HCT116 (cell line): ENCODE results near the gene SPP2. TPM values are rescaled to one million over a fixed set of nuclear protein-coding genes. Genes with fewer than 3 reads are reported as not detected.

Experiments used
- ATAC-seq: fragments of 200-7000 bp; cut with Tn5 transposase; 2 replicates; pipeline ENCODE4 v1.9.1; 2020; ENCODE audit warnings: mild to moderate bottlenecking, moderate library complexity
- BruUV-seq: library from RNA; stranded (reverse); fragments of 400-500 nt; replicated peaks from 2 replicates; lab custom pipeline; 2021; lab: Mats Ljungman, UMichigan
- CTCF ChIA-PET: fragments of 300-600 bp; sonication (Branson Sonifier 250); formaldehyde crosslinking; loops from one replicate; lab custom pipeline; 2021; ENCODE audit warnings: antibody characterized with exemption; lab: Charles Lee
- POLR2A ChIA-PET: fragments of 300-600, 350-600 bp; sonication (Branson Sonifier 250); formaldehyde crosslinking; loops from one replicate; lab custom pipeline; 2021; ENCODE audit warnings: antibody characterized with exemption; lab: Charles Lee
- RAD21 ChIA-PET, 2 experiments: fragments of 300-600 bp; sonication (Branson Sonifier 250); formaldehyde crosslinking; loops; one replicate each; lab custom pipeline; 2023; ENCODE audit warnings: low total read pairs in 2 of 2; ENCODE audit not compliant: uncharacterized antibody in 2 of 2, unreplicated experiment in 2 of 2, low non-redundant PET in 1 of 2; lab: Charles Lee
- DNase-seq: peaks from one replicate; pipeline ENCODE4 v3.0.0-alpha.2; 2010; ENCODE audit warnings: low read depth, low spot score
- H2AFZ ChIP-seq: fragments of 200-600 bp; shearing (Covaris generic), sonication (generic); 2 replicates; pipeline ENCODE4 v1.6.1; 2017; ENCODE audit warnings: low read depth, mixed run types, mixed read lengths, antibody characterized with exemption, low read length; ENCODE audit not compliant: poor library complexity, severe bottlenecking
- H3K27ac ChIP-seq: 2 replicates; pipeline ENCODE4 v1.5.1; 2012; ENCODE audit warnings: low read depth, low read length
- H3K27me3 ChIP-seq: fragments of 200-600 bp; sonication (generic); 2 replicates; pipeline ENCODE4 v1.6.1; 2016; ENCODE audit warnings: mixed run types, low read length, mixed read lengths; ENCODE audit not compliant: insufficient read depth
- H3K36me3 ChIP-seq, 2 experiments: fragments of 200-500 bp in 1 of 2; fragments of 200-600 bp in 1 of 2; sonication (Bioruptor generic) in 1 of 2; sonication (generic) in 1 of 2; 2 replicates each; pipeline versions ENCODE4 v1.5.1 to v1.6.1; 2014 to 2016; ENCODE audit warnings: low read length in 2 of 2, inconsistent platforms in 1 of 2, mixed read lengths in 1 of 2, mixed run types in 1 of 2; ENCODE audit not compliant: insufficient read depth in 2 of 2, control insufficient read depth in 1 of 2
- H3K4me1 ChIP-seq, 2 experiments: fragments of 200-600 bp in 1 of 2; sonication (generic) in 1 of 2; 2 replicates each; pipeline versions ENCODE4 v1.5.1 to v1.6.1; 2012 to 2017; ENCODE audit warnings: low read length in 2 of 2, inconsistent platforms in 1 of 2, mild to moderate bottlenecking in 1 of 2, mixed read lengths in 1 of 2, mixed run types in 1 of 2, moderate library complexity in 1 of 2; ENCODE audit not compliant: insufficient read depth in 2 of 2, control insufficient read depth in 1 of 2
- H3K4me2 ChIP-seq: fragments of 200-600 bp; sonication (generic); 2 replicates; pipeline ENCODE4 v1.6.1; 2017; ENCODE audit warnings: mixed run types, low read length, mixed read lengths
- H3K4me3 ChIP-seq, 2 experiments: fragments of 200-600 bp in 1 of 2; sonication (generic) in 1 of 2; replicated peaks in 1 of 2; 2 replicates each; pipeline ENCODE4 v1.5.1; 2011 to 2016; ENCODE audit warnings: low read length in 2 of 2, control low read depth in 1 of 2, low read depth in 1 of 2, mild to moderate bottlenecking in 1 of 2, mixed read lengths in 1 of 2, mixed run types in 1 of 2
- H3K79me2 ChIP-seq: fragments of 200-600 bp; sonication (generic); 2 replicates; pipeline ENCODE4 v1.6.1; 2017; ENCODE audit warnings: mild to moderate bottlenecking, mixed run types, low read length, moderate library complexity, mixed read lengths; ENCODE audit not compliant: insufficient read depth
- H3K9ac ChIP-seq: fragments of 200-600 bp; sonication (generic); 2 replicates; pipeline ENCODE4 v1.6.1; 2016; ENCODE audit warnings: low read length, mixed read lengths
- H3K9me2 ChIP-seq: fragments of 200-600 bp; sonication (generic), shearing (Covaris generic); 2 replicates; pipeline ENCODE4 v1.6.1; 2017; ENCODE audit warnings: mixed run types, mild to moderate bottlenecking, moderate library complexity; ENCODE audit not compliant: insufficient read depth
- H3K9me3 ChIP-seq, 2 experiments: fragments of 200-500 bp in 1 of 2; fragments of 200-600 bp in 1 of 2; sonication (Bioruptor generic) in 1 of 2; sonication (generic) in 1 of 2; 2 replicates each; pipeline ENCODE4 v1.6.1; 2014 to 2017; ENCODE audit warnings: low read length in 2 of 2, mixed read lengths in 2 of 2, inconsistent platforms in 1 of 2, low read depth in 1 of 2, mild to moderate bottlenecking in 1 of 2, mixed run types in 1 of 2, moderate library complexity in 1 of 2; ENCODE audit not compliant: control insufficient read depth in 1 of 2, insufficient read depth in 1 of 2
- H4K20me1 ChIP-seq: fragments of 200-600 bp; sonication (generic), shearing (Covaris generic); 2 replicates; pipeline ENCODE4 v1.6.1; 2017; ENCODE audit warnings: mixed run types, mild to moderate bottlenecking, moderate library complexity; ENCODE audit not compliant: insufficient read depth
- CBX3 ChIP-seq: IDR thresholded peaks from 2 replicates; pipeline ENCODE4 v1.6.1; 2012; ENCODE audit warnings: low read depth
- CEBPB ChIP-seq: IDR thresholded peaks from 2 replicates; pipeline ENCODE4 v1.6.1; 2012; ENCODE audit warnings: low read depth
- ELF1 ChIP-seq: IDR thresholded peaks from 2 replicates; pipeline ENCODE4 v1.6.1; 2012; ENCODE audit warnings: low read depth, borderline replicate concordance
- EZH2 ChIP-seq: fragments of 200-600 bp; sonication (generic); IDR thresholded peaks from 2 replicates; pipeline ENCODE4 v1.6.1; 2017; ENCODE audit warnings: antibody characterized with exemption, mixed run types
- EZH2phosphoT487 ChIP-seq: fragments of 200-600 bp; IDR thresholded peaks from 2 replicates; pipeline ENCODE4 v1.6.1; 2018; ENCODE audit warnings: antibody characterized with exemption, borderline replicate concordance
- FOSL1 ChIP-seq: IDR thresholded peaks from 2 replicates; pipeline ENCODE4 v1.6.1; 2012; ENCODE audit warnings: low read depth
- JUND ChIP-seq: IDR thresholded peaks from 2 replicates; pipeline ENCODE4 v1.6.1; 2012
- POLR2AphosphoS5 ChIP-seq: IDR thresholded peaks from 2 replicates; pipeline ENCODE4 v1.6.1; 2011; ENCODE audit warnings: mild to moderate bottlenecking, low read depth, low read length, moderate library complexity
- RAD21 ChIP-seq: IDR thresholded peaks from 2 replicates; pipeline ENCODE4 v1.6.1; 2012; ENCODE audit warnings: low read depth, mild to moderate bottlenecking
- SIN3A ChIP-seq: IDR thresholded peaks from 2 replicates; pipeline ENCODE4 v1.6.1; 2012; ENCODE audit warnings: low read depth
- SP1 ChIP-seq: IDR thresholded peaks from 2 replicates; pipeline ENCODE4 v1.6.1; 2012; ENCODE audit warnings: low read depth
- YY1 ChIP-seq: IDR thresholded peaks from 2 replicates; pipeline ENCODE4 v1.6.1; 2011; ENCODE audit warnings: low read length, low read depth, moderate library complexity, mild to moderate bottlenecking; ENCODE audit not compliant: insufficient replicate concordance; ENCODE audit errors: extremely low read depth
- ZFX ChIP-seq: fragments of 450-650 bp; IDR thresholded peaks from 2 replicates; pipeline ENCODE4 v1.6.1; 2017
- ZNF274 ChIP-seq: fragments of 200-500 bp; sonication (Bioruptor generic); IDR thresholded peaks from 2 replicates; pipeline ENCODE4 v1.6.1; 2014; ENCODE audit warnings: mild to moderate bottlenecking, low read depth, low read length, inconsistent platforms
- intact Hi-C: fragments of 100-400 bp; cut with micrococcal nuclease; formaldehyde crosslinking; loops from 2 replicates; pipeline ENCODE4 v1.10.0; 2022
- total RNA-seq: library from RNA; stranded (reverse); gene quantifications from one replicate; pipeline ENCODE4 v1.2.1, GENCODE V29; 2021; ENCODE audit not compliant: unreplicated experiment
- TF ChIP-seq, protein P1 (sequence below): IDR thresholded peaks from 2 replicates; pipeline ENCODE4 v1.6.1; 2012
- TF ChIP-seq, protein P2 (sequence below): IDR thresholded peaks from 2 replicates; pipeline ENCODE4 v1.6.1; 2011; ENCODE audit warnings: mild to moderate bottlenecking, low read length, moderate library complexity; ENCODE audit not compliant: insufficient replicate concordance; ENCODE audit errors: extremely low read depth
- TF ChIP-seq, protein P3 (sequence below), 3 experiments: fragments of 200-600 bp in 1 of 3; sonication (generic) in 1 of 3; IDR thresholded peaks in 2 of 3; conservative IDR thresholded peaks in 1 of 3; 2 replicates each; pipeline ENCODE4 v1.5.1; 2012 to 2017; ENCODE audit warnings: low read depth in 2 of 3, low read length in 2 of 3, antibody characterized with exemption in 1 of 3, borderline replicate concordance in 1 of 3, control low read depth in 1 of 3, mild to moderate bottlenecking in 1 of 3, mixed read lengths in 1 of 3, mixed run types in 1 of 3, moderate library complexity in 1 of 3; ENCODE audit not compliant: insufficient read depth in 1 of 3

SPP2 gene
- total RNA-seq, 1 experiment from 2014 or later: not detected

DNA sequence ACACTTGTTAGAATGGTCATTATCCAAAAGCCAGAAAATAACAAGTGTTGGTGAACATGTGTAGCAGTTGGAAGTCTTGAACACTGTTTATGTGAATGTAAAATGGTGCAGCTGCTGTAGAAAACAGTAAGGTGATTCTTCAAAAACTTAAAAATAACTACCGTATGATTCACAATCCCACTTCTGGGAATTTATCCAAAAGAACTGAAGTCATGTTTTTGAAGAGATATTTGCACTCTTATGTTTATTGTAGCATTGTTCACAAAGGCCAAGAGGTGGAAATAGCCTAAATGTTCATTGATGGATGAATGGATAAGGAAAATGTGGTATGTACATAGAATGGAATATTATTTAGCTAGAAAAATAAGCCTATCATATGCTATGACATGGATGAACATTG, 6.3 kb upstream of the SPP2 start:
- H2AFZ ChIP-seq: peak overlapping the region; percentile 82
- H3K4me1 ChIP-seq: peaks cover 4 to 15% of the 10 kb centered on the region in 2 experiments; a peak in 3 of 4 replicates
- BruUV-seq: no TSS peak
- no peaks in the 10 kb centered on the region for H3K27me3 ChIP-seq
- no peak overlapping the region for H3K9ac ChIP-seq
- intact Hi-C loops: no loop called here
- POLR2A ChIA-PET: no interaction called here
- ATAC-seq: peak; percentile 64
- TF ChIP-seq SP1 (0 out of 2 replicates have a peak, but pooled peaks have one; percentile 28), CBX3 (peak; percentile 65), RAD21 (0 out of 2 replicates have a peak, but pooled peaks have one; percentile 11), EZH2 (no peak), CEBPB (peak; percentile 20; the same call in 1 of the 2 replicates), FOSL1 (peak; percentile 57; the same call in 1 of the 2 replicates), ELF1 (no peak), JUND (peak; percentile 59)
- TF ChIP-seq, protein P1, sequence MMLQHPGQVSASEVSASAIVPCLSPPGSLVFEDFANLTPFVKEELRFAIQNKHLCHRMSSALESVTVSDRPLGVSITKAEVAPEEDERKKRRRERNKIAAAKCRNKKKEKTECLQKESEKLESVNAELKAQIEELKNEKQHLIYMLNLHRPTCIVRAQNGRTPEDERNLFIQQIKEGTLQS: no peak
- TF ChIP-seq, all 23 proteins: peak for 6
- peak; percentile 18 for DNase-seq
- ChIA-PET CTCF (no interaction called here), RAD21 (no interaction called here)
- peak overlapping the region; percentile 51 for H3K4me2 ChIP-seq
- no peaks in the 10 kb centered on the region for H3K36me3 ChIP-seq
- H4K20me1 ChIP-seq: no peaks in the 10 kb centered on the region
- no peak overlapping the region for H3K4me3 ChIP-seq
- no peaks in the 10 kb centered on the region for H3K9me3 ChIP-seq
- H3K27ac ChIP-seq: no peak overlapping the region
- no peaks in the 10 kb centered on the region for H3K9me2 ChIP-seq
- no peaks in the 10 kb centered on the region for H3K79me2 ChIP-seq

DNA sequence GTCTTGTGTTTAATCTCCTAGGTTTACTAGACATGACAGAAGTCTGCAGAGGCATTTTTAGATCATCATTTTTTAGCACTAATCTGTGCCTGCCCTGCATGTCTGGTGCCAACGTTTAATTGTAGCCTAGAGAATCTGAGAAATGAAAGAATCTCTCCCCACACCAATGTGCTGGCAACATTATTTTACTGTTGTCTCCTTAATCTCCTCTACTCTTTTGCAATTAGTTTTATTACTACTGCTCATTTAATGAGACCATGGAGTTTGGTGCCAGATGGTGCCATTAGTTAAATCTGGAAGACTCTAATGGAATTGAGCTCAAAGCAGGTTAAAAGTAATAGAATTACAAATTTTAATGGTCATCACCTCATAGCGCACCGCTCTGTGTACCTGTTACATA, 4.0 kb upstream of the SPP2 start:
- no peak overlapping the region for H3K4me3 ChIP-seq
- CTCF ChIA-PET: no interaction called here
- H3K79me2 ChIP-seq: no peaks in the 10 kb centered on the region
- BruUV-seq: no TSS peak
- H3K9me3 ChIP-seq: no peaks in the 10 kb centered on the region
- H3K36me3 ChIP-seq: no peaks in the 10 kb centered on the region
- H2AFZ ChIP-seq: no peak overlapping the region
- peaks cover 4 to 15% of the 10 kb centered on the region in 2 experiments; a peak in 3 of 4 replicates for H3K4me1 ChIP-seq
- no peak overlapping the region for H3K4me2 ChIP-seq
- DNase-seq: no peak
- POLR2A ChIA-PET: no interaction called here
- no peak overlapping the region for H3K9ac ChIP-seq
- ATAC-seq: no peak
- intact Hi-C loops: no loop called here
- H4K20me1 ChIP-seq: no peaks in the 10 kb centered on the region
- H3K27ac ChIP-seq: no peak overlapping the region
- H3K9me2 ChIP-seq: no peaks in the 10 kb centered on the region
- RAD21 ChIA-PET: no interaction called here
- H3K27me3 ChIP-seq: no peaks in the 10 kb centered on the region
- TF ChIP-seq ZNF274 (no peak), EZH2 (no peak), RAD21 (no peak), ZFX (no peak), EZH2phosphoT487 (no peak), SIN3A (no peak), CEBPB (no peak), CBX3 (no peak), YY1 (no peak), POLR2AphosphoS5 (no peak)
- TF ChIP-seq, protein P2, sequence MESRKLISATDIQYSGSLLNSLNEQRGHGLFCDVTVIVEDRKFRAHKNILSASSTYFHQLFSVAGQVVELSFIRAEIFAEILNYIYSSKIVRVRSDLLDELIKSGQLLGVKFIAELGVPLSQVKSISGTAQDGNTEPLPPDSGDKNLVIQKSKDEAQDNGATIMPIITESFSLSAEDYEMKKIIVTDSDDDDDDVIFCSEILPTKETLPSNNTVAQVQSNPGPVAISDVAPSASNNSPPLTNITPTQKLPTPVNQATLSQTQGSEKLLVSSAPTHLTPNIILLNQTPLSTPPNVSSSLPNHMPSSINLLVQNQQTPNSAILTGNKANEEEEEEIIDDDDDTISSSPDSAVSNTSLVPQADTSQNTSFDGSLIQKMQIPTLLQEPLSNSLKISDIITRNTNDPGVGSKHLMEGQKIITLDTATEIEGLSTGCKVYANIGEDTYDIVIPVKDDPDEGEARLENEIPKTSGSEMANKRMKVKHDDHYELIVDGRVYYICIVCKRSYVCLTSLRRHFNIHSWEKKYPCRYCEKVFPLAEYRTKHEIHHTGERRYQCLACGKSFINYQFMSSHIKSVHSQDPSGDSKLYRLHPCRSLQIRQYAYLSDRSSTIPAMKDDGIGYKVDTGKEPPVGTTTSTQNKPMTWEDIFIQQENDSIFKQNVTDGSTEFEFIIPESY: no peak
- TF ChIP-seq, protein P3, sequence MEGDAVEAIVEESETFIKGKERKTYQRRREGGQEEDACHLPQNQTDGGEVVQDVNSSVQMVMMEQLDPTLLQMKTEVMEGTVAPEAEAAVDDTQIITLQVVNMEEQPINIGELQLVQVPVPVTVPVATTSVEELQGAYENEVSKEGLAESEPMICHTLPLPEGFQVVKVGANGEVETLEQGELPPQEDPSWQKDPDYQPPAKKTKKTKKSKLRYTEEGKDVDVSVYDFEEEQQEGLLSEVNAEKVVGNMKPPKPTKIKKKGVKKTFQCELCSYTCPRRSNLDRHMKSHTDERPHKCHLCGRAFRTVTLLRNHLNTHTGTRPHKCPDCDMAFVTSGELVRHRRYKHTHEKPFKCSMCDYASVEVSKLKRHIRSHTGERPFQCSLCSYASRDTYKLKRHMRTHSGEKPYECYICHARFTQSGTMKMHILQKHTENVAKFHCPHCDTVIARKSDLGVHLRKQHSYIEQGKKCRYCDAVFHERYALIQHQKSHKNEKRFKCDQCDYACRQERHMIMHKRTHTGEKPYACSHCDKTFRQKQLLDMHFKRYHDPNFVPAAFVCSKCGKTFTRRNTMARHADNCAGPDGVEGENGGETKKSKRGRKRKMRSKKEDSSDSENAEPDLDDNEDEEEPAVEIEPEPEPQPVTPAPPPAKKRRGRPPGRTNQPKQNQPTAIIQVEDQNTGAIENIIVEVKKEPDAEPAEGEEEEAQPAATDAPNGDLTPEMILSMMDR (IDR thresholded peaks at IDR 0.05 in 2 of 3, conservative IDR thresholded peaks at IDR 0.05 in 1 of 3; ENCODE audit: borderline replicate concordance in 1 of 3, insufficient read depth in 1 of 3, low read depth in 2 of 3, low read length in 2 of 3): no peak
